GM19328 (cell line): ENCODE results near the gene FRMPD1.

Experiments
- ATAC-seq: cut with Tn5 transposase; IDR thresholded peaks from one replicate; pipeline ENCODE4 v1.9.1; 2021; ENCODE audit warnings: mild to moderate bottlenecking, moderate library complexity; ENCODE audit not compliant: unreplicated experiment

FRMPD1 gene

GRCh38 chr9:37769306-37769705, 118.6 kb downstream of the FRMPD1 start:
- ATAC-seq, result no peak

GRCh38 chr9:37769995-37770394, 119.2 kb downstream of the FRMPD1 start:
- no peak for ATAC-seq

GRCh38 chr9:37775216-37775919, 124.6 kb downstream of the FRMPD1 start:
- ATAC-seq, result no peak

- no peak for ATAC-seq
These were observed 125.6 kb downstream of the FRMPD1 start for GRCh38 chr9:37776328-37776727.

- ATAC-seq, result no peak
These were observed 127.8 kb downstream of the FRMPD1 start for GRCh38 chr9:37778534-37778933.

- no peak for ATAC-seq
These were observed 133.5 kb downstream of the FRMPD1 start for GRCh38 chr9:37784291-37784615.

GRCh38 chr9:37784616-37785483, 134.1 kb downstream of the FRMPD1 start, which contains the start of gene EXOSC3:
TSS of gene EXOSC3 (minus strand) at chr9:37785064. CDS start at chr9:37785044, 20 bp downstream.
- peak; percentile 92 for ATAC-seq

- no peak for ATAC-seq
These were observed 136.3 kb downstream of the FRMPD1 start for GRCh38 chr9:37787059-37787458.

GRCh38 chr9:37788332-37788731, 137.6 kb downstream of the FRMPD1 start:
- no peak for ATAC-seq

GRCh38 chr9:37790096-37790495, 139.3 kb downstream of the FRMPD1 start:
- ATAC-seq, result no peak

GRCh38 chr9:37792122-37792521, 141.4 kb downstream of the FRMPD1 start:
- no peak for ATAC-seq

GRCh38 chr9:37796232-37796631, 145.5 kb downstream of the FRMPD1 start:
- no peak for ATAC-seq
